KG1 (cell line): ENCODE measurements around the gene EPS8L1.

Source experiments
- DNase-seq: peaks from one replicate; lab custom pipeline; 2025; lab: John Stamatoyannopoulos, UW

EPS8L1 gene

GRCh38 chr19:55080121-55080967, 4.7 kb downstream of the EPS8L1 start:
- no peak for DNase-seq

DNA sequence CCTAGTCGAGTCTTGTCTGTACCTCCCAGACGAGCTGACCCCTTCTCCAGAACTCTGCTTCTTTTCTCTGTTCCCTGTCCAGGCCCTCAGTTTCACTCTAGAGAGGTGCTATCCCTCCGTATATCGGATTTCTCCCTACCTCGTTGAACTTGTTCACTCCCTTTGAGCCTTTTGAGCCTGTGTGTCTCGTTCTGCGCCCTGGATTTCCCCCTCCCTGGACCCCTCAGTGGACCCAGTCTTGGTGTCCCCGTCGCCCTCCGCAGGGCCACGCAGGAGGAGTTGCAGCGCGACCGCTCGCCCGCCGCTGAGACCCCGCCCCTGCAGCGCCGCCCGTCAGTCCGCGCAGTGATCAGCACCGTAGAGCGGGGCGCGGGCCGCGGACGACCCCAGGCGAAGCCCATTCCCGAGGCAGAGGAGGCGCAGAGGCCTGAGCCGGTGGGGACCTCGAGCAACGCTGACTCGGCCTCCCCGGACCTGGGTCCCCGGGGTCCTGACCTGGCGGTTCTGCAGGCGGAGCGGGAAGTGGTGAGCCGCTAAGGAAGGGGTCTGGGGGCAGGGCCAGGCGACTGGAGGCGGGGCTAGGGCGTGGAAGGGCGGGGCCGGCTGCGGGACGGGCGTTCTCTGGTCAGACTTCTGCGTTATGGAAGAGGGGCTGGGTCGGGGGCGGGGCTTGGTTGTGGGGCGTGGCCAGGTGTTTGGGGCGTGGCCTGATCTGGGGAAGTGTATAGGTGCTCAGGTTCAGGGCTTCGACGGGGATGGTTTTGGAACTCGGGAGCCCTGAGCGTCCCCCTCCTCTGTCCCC, 5.5 kb downstream of the EPS8L1 start:
- DNase-seq: peak; percentile 74

DNA sequence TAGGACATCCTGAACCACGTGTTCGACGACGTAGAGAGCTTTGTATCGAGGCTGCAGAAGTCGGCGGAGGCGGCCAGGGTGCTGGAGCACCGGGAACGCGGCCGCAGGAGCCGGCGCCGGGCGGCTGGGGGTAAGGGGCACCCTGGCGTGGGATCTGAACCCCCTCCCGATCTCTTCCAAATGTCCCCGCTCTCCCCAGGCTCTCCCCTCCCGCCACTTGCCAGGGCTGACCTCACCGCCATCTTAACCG, 6.0 kb downstream of the EPS8L1 start:
- no peak for DNase-seq

DNA sequence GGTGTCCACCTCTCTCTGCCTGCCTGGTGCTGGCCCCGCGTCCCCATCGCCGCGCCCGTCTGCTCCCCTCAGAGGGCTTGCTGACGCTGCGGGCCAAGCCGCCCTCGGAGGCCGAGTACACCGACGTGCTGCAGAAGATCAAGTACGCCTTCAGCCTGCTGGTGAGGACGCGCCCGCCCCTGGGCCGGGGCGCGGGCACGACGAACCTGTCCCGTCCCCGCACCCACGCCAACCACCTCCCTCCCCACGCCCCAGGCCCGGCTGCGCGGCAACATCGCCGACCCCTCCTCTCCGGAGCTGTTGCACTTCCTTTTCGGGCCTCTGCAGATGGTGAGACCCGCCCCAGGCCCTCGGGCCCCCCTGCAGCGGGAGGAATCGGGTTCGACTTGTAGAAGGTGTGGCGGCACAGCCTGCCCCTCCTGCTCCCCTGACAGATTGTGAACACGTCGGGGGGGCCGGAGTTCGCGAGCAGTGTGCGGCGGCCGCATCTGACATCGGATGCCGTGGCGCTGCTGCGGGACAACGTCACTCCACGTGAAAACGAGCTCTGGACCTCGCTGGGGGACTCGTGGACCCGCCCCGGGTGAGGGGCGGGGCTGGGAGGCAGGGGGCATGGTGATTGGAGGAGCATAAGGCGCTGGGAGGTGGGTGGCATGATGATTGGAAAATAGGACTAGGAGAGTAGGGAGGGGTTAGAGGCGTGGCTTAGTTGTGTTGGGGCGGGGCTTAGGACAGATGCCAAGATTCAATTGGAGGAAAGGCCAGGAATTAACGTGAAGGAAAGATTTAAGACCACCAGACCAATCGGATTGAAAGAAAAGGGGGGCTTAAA, 6.6 kb downstream of the EPS8L1 start:
- DNase-seq: peak; percentile 27

- no peak for DNase-seq
Observed at GRCh38 chr19:55083004-55083850, 7.6 kb downstream of the EPS8L1 start.

- no peak for DNase-seq
Observed at GRCh38 chr19:55084416-55084815, 8.7 kb downstream of the EPS8L1 start.

DNA sequence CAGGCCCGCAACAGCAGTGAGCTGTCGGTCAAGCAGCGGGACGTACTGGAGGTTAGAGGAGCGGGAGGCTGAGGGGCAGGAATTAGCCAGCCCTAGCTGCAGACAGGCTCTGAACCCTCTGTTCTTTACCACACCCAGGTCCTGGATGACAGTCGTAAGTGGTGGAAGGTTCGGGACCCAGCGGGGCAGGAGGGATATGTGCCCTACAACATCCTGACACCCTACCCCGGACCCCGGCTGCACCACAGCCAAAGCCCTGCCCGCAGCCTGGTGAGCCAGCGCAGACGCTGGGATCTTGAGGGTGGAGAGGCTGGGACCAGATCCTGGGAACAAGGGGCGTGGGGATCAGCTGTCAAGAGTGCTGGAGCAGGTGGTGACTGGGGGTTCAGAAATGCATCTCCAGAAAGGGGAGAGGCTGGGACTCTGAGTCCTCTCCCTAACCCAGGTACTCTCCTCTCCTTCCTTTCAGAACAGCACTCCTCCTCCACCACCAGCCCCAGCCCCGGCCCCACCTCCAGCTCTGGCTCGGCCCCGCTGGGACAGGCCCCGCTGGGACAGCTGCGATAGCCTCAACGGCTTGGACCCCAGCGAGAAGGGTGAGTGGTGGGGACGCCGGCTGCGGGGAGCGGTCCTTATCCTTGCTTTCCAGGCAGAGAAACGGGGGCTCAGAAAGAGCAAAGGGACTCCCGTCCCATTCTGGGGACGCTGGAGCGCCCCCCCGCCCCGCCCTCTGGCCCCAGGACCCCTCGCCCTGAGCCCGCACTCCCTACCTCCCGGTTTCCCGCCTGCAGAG, 10.4 kb downstream of the EPS8L1 start:
- DNase-seq: no peak

DNA sequence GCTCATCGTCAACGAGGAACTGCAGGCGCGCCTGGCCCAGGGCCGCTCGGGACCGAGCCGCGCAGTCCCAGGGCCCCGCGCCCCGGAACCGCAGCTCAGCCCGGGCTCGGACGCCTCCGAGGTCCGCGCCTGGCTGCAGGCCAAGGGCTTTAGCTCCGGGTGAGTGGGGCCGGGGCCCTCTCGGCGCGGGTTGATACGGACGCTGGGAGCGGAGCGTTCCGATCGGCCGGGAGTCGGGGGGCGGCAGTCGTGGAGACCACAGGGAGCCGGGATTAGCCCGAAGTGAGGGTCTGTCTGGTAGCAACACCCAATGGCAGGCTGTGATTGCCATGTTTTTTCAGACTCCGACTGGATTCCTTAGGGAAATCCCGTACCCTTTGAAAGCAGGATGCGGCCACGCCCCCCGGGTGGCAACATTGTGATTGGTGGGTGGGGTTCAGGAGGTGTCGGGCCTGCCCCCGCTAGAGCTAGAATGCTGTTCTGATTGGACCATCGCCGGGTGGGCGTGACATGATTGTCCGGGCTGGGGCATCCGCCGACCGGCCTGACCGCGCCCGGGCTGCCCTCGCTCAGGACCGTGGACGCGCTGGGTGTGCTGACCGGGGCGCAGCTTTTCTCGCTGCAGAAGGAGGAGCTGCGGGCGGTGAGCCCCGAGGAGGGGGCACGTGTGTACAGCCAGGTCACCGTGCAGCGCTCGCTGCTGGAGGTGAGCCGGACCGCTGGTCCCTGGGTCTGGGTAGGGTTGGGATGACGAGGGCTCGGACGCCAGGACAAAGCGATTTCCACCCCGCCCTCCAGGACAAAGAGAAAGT, 11.3 kb downstream of the EPS8L1 start:
- DNase-seq: no peak

- no peak for DNase-seq
Observed at GRCh38 chr19:55087542-55087901, 11.9 kb downstream of the EPS8L1 start.

GRCh38 chr19:55088021-55088451, 12.4 kb downstream of the EPS8L1 start:
- no peak for DNase-seq

GRCh38 chr19:55088543-55089341, 13.1 kb downstream of the EPS8L1 start:
- peak; percentile 47 for DNase-seq

GRCh38 chr19:55089342-55089944, 13.8 kb downstream of the EPS8L1 start:
- no peak for DNase-seq

- DNase-seq: no peak
Observed at GRCh38 chr19:55090564-55090963, 14.9 kb downstream of the EPS8L1 start.

- DNase-seq: no peak
Observed at GRCh38 chr19:55091126-55091910, 15.6 kb downstream of the EPS8L1 start.

DNA sequence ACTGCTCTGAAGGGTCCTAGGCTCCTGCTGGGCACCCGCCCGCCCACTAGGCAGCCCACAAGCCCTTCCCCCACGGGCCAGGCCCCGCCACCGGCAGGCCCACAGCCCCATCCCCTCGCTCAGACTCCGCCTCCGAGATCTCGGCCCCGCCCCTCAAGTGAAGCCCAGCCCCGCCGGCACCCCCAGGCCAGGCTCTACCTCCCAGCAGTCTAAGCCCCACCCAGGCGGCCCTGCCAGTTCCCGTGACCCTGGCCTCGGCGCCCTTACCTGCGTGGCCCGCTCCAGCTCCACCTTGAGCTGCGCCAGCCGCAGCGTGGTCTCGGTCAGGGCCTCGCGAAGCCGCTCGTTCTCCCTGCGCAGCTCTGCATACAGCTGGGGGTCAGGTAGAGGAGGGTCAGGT, 16.3 kb downstream of the EPS8L1 start:
- no peak for DNase-seq

GRCh38 chr19:55092423-55093318, 17.0 kb downstream of the EPS8L1 start:
- no peak for DNase-seq
